GM18505 (cell line): Measurements from ENCODE around the gene TTLL8.

Experiments
- ATAC-seq: cut with Tn5 transposase; IDR thresholded peaks from one replicate; pipeline ENCODE4 v1.9.1; 2021; ENCODE audit not compliant: unreplicated experiment
- POLR2A ChIP-seq: IDR thresholded peaks from 4 replicates; pipeline ENCODE4 v1.6.1; 2011; ENCODE audit warnings: borderline replicate concordance; ENCODE audit not compliant: insufficient read depth, insufficient read length; ENCODE audit errors: extremely low read depth

The TTLL8 gene

GRCh38 chr22:50009251-50009650, 48.8 kb downstream of the TTLL8 start:
- ATAC-seq: no peak
- no peak for TF ChIP-seq POLR2A

DNA sequence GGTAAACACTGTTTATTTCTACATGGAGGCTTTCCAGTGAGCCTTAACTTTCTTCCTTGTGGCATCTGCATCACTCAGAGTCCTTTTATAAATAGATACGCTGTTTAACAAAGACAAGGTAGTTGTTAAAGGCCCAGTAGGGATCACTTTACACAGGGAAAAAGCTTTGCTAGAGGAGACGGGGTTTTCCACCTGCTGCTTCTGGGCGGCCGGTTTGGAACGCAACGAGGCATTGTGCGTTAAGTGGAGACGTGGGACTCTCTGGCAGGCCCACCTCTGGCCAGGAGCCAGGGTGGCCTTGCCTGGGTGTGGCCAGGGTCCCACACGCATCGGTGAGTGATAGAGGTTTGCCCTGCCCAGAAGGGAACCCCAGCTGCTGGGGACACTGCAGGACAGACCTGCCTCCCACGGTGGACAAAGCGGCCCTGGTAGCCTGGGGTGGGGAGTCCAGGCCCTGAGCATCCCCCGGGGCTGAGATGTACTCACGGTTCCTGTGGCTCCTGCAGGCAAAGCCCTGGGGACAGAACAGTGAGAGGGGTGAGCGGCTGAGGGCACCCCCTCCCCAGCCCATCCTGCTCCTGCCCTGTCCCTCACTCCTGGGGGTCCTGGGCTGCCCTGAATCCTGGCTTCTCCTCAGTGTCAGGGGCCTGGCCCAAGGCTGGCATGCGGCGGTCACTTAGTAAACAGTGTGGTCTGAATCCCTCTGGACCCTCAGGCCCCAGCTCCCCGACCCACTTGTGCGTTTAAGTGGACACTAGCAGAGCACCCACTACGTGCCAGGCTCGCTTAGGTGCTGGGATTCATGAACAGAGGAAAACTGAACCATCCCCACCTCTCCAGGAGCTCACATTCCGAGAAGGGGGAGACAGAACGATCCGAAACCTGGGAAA, 49.7 kb downstream of the TTLL8 start:
- TF ChIP-seq POLR2A: no peak
- no peak for ATAC-seq

- ATAC-seq: no peak
- TF ChIP-seq POLR2A: no peak
Observed at GRCh38 chr22:50007057-50007511, 51.0 kb downstream of the TTLL8 start.

- no peak for TF ChIP-seq POLR2A
- no peak for ATAC-seq
Observed at GRCh38 chr22:50004918-50005317, 53.2 kb downstream of the TTLL8 start.

- no peak for TF ChIP-seq POLR2A
- no peak for ATAC-seq
Observed at GRCh38 chr22:50002791-50003190, 55.3 kb downstream of the TTLL8 start.

DNA sequence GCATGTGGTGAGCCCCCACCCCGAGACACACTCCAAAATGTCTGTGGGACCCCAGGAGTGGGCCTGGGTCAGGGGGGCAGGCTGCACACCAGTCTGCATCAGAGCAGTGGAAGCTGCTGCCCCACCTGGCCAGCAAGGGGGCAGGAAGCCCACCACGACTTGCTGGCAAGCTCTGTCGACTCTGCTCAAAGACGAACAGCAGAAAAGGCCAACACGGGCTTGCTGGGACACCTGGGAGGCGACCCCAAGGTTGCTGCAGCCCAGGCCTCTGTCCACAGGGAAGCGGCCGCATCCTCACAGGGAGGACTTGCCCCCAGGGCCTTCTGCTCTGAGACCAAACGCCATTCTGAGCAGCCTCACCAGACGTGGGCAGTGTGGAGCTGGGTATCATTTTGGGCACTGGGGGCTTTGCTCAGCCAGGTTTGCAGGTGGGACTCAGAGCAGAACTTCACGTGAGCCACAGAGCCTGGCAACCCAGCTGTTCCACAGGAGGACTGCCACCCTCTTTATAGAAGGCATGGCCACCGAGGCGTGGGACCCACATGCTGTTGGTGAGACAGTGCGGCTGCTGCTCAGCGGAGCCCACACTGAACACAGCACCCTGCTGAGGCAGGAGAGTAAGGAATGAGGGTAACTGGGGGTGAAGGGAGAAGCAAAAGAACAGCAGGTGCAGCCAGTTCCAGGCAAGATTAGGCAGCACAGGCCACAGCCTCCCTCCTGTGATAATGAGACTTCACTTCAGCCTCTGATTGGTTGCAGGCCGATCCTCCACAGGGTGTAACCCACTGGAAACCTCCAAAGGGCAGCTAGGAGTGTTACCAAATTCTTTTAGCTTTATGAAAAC, 56.5 kb downstream of the TTLL8 start:
- ATAC-seq: no peak
- TF ChIP-seq POLR2A: no peak

DNA sequence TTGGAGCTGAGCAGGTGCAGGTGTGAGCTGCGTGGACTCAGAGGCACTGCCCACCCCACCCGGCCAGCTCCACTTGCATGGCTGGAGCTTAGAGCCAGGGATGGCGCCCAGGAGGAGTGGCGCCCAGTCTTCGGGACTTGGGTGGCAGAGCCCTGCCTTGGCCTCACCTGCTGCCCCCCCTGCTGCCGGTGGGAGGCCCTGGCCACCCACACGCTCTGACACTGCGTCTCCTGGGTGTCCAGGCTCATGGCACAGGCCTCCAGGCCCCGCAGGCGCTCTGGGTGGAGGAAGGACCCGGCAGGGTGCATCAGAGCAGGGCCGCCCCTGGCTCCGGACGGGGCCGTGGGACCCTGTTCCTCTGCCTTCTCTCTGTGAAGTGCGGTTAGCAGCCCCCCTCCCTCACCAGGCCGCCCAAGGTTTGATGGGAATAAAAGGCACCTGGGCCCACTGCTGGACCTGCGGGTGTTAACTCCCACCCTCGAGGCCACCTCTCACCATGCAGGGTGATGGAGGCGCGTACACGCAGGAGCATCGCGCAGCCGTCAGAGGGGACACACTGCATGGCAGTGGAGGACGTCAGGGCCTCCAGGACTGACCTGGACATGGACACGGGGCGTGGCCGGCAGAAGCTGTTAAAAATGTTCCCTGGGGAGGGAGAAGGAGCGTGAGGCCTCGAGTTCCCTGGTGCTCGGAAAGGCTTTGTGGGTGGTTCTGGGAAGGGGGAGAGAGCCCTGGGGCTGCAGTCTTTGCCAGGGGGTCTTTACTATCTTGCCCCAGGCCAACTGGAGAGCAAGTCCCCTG, 57.3 kb downstream of the TTLL8 start:
- ATAC-seq: no peak
- TF ChIP-seq POLR2A: no peak

DNA sequence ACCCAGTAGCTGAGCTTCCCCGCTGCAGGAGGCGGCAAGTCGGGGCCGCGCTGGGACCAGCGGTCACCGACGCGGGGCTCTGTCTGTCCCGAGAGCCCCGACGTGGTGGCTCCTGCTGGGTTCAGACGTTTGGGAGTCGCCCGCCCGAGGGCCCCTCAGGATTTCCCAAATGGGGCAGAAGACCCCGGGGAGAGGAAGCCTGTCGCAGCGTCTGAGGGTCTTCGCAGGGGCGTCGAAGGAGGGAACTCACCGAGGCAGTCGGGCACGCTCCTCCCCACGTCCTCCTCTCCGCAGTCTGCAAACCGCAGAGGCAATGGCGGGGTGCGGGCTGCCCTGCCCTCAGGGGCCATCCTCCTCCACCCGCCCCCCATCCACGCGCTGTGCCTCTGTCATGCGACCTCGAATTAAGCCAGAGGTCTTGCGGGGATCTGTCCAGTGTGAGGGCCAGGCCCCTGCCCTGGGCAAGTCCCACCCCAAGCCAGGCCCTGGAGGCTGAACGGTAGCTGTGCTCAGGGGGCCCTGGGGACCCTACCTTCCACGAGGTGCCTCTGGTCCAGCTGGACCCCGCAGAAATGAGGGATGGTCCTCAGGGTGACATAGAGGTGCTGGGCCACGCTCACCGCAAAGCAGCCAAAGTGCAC, 58.0 kb downstream of the TTLL8 start:
- no peak for TF ChIP-seq POLR2A
- ATAC-seq: no peak

DNA sequence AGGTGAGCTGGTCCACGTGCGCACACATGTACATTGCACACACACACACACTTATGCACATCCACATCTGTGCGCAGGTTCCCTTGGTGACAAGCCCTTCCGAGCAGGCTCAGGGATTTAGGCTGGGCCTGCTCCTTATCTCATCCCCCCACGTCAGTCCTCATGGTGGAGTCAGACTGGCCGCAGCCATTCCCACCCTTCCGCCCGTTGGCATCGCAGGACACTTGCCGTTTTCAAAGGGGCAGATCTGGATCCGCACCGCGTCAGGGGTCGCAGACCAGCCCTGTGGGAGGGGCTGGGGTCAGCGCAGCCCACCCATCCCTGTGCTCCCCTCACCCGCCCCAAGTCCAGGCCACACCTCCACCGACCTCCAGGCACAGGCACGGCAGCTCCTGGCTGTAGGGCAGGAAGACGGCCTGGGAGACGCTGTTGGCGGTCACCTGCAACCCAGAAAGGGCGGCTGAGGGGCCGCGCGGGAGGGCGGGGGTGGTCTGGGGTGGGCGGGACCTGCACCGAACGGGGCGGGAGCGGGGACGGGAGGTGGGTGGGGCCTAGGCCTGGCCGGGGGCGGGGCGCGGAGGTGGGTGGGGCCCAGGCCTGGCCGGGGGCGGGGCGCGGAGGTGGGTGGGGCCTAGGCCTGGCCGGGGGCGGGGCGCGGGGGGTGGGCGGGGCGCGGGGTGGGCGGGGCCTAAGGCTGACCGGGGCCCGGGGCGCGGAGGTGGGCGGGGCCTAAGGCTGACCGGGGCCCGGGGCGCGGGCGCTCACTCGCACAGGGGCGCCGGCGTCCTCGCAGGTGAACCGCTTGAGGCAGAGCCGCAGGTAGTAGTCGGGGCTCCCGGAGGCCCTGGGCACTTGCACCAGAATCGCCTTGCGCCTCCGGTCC, 58.8 kb downstream of the TTLL8 start:
- no peak for TF ChIP-seq POLR2A
- ATAC-seq: no peak

GRCh38 chr22:49998718-49999062, 59.4 kb downstream of the TTLL8 start:
- TF ChIP-seq POLR2A: no peak
- ATAC-seq: no peak

DNA sequence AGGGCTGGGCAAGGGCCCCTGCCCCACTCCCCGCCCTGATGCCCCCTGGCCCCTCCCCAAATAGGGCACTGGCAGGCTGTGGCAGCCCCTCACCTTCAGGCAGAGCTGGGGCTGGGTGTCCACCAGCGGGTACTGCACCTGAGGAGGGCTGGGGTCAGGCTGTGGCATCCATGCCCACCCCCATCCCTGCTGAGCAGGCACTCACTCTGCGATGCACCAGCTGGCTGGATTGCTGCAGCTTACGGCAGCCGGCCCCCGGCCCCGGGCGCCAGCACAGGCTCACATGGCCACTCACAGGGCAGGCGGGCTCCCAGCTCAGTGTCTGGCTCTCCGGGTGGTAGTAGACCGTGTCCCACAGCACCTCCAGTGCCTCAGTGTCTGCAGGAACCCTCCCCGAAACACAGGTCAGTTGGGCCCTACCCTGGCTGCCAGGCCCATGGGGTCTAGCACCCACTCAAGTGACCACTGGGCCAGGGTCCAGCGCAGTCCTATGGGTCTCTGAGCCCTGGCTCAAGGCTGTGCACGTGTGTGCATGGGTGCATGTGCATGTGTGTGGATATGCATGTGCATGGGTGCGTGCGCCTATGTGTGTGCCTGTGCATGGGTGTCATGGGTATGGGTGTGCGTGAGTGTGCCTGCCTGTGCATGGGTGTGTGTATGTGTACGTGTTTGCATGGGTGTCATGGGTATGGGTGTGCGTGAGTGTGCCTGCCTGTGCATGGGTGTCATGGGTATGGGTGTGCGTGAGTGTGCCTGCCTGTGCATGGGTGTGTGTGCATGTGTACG, 60.0 kb downstream of the TTLL8 start:
- TF ChIP-seq POLR2A: no peak
- ATAC-seq: no peak
